Measurements from ENCODE around the gene ZGPAT. TPM values are rescaled to one million over a fixed set of nuclear protein-coding genes. Genes with fewer than 3 reads are reported as not detected.
A peak's percentile ranks its signal among the peaks of the same experiment; 100 is the strongest.

ZGPAT gene
- total and polyA plus RNA-seq, 2 of the 13 experiments (the other 11 are each of a cell fraction or from before 2014, with no cell fraction given): 23.0 to 41.9 TPM

- TF ChIP-seq ZBTB39 (CRISPR knock-in tag; IDR thresholded peaks at IDR 0.05): no peak
- peak; percentile 96 for TF ChIP-seq ZNF572 (CRISPR knock-in tag; IDR thresholded peaks at IDR 0.05)
- no peak; the same call in 1 of the 2 replicates for TF ChIP-seq MAFF (IDR thresholded peaks at IDR 0.05; ENCODE audit: low read depth, low read length)
- 0 out of 2 replicates have a peak, but pooled peaks have one; percentile 62 for TF ChIP-seq ZBTB20 (CRISPR knock-in tag; IDR thresholded peaks at IDR 0.05; ENCODE audit: borderline replicate concordance, low read depth)
- TF ChIP-seq ZNF282 (IDR thresholded peaks at IDR 0.05; ENCODE audit: partially characterized antibody): peak; percentile 61
- peak; percentile 46 for TF ChIP-seq HNRNPLL (IDR thresholded peaks at IDR 0.05; ENCODE audit: low read depth, low read length, poor library complexity, severe bottlenecking)
- no peak for TF ChIP-seq SMC3 (IDR thresholded peaks at IDR 0.05; ENCODE audit: low read length)
- no peak; the same call in 1 of the 2 replicates for TF ChIP-seq ZNF784 (CRISPR knock-in tag; IDR thresholded peaks at IDR 0.05; ENCODE audit: borderline replicate concordance)
- TF ChIP-seq U2AF1 (optimal IDR thresholded peaks at IDR 0.05; ENCODE audit: low read depth, low read length): peak; percentile 15
- TF ChIP-seq ZNF761 (CRISPR knock-in tag; conservative IDR thresholded peaks at IDR 0.05): peak; percentile 48; the same call in 1 of the 2 replicates
- TF ChIP-seq SMARCC2 (IDR thresholded peaks at IDR 0.05): no peak
- no peak for TF ChIP-seq SCMH1 (CRISPR knock-in tag; IDR thresholded peaks at IDR 0.05; ENCODE audit: borderline replicate concordance)
- peak; percentile 85; the same call in 1 of the 2 replicates for TF ChIP-seq KLF12 (CRISPR knock-in tag; IDR thresholded peaks at IDR 0.05; ENCODE audit: borderline replicate concordance)
- 0 out of 2 replicates have a peak, but pooled peaks have one; percentile 9 for TF ChIP-seq CREBL2 (CRISPR knock-in tag; IDR thresholded peaks at IDR 0.05; ENCODE audit: borderline replicate concordance)
- TF ChIP-seq ZBTB40 (IDR thresholded peaks at IDR 0.05): no peak
- peak; percentile 71; the same call in 1 of the 2 replicates for TF ChIP-seq ZBTB40 (CRISPR knock-in tag; IDR thresholded peaks at IDR 0.05)
These were observed 31.6 kb downstream of the ZGPAT start, which contains the start of gene SLC2A4RG (continued) for GRCh38 chr20:63739130-63740069.
